B cell (primary cell): ENCODE data around the gene VPS26B. TPM values are rescaled to one million over a fixed set of nuclear protein-coding genes. Genes with fewer than 3 reads are reported as not detected.

Experiments
- ATAC-seq: fragments of 200-7000 bp; cut with Tn5 transposase; one replicate; pipeline ENCODE4 v1.10.0; 2021; ENCODE audit warnings: low read depth, mild to moderate bottlenecking, moderate number of reproducible peaks, moderate library complexity
- CTCF ChIA-PET: fragments of 350-600 bp; sonication (Branson Sonifier 250); formaldehyde crosslinking; loops from one replicate; lab custom pipeline; 2021; ENCODE audit warnings: antibody characterized with exemption, inconsistent platforms; lab: Charles Lee
- POLR2A ChIA-PET: fragments of 350-600 bp; sonication (Branson Sonifier 250); formaldehyde crosslinking; loops from one replicate; lab custom pipeline; 2021; ENCODE audit warnings: antibody characterized with exemption; lab: Charles Lee
- DNase-seq: peaks from one replicate; pipeline ENCODE4 v3.0.0; 2013
- H2AFZ ChIP-seq: 2 replicates; pipeline ENCODE4 v1.6.1; 2012; ENCODE audit warnings: mild to moderate bottlenecking, low read depth, low read length; ENCODE audit not compliant: insufficient read depth, poor library complexity, severe bottlenecking
- H3K27ac ChIP-seq, 2 donors: 1 replicate in 1 of 2; 2 replicates in 1 of 2; pipeline ENCODE4 v1.5.1; 2012 to 2013; ENCODE audit warnings: low read length in 2 of 2, mild to moderate bottlenecking in 2 of 2, moderate library complexity in 1 of 2
- H3K27me3 ChIP-seq, 4 experiments: fragments of 200-600 bp in 1 of 4; sonication (generic) in 1 of 4; replicated peaks in 1 of 4; 1 replicate in 2 of 4; 2 replicates in 2 of 4; pipeline versions ENCODE4 v1.6.1 to v1.7.0; 2013 to 2016; ENCODE audit warnings: low read length in 3 of 4, mild to moderate bottlenecking in 2 of 4, mixed read lengths in 1 of 4, moderate library complexity in 1 of 4; ENCODE audit not compliant: insufficient read depth in 4 of 4, control insufficient read depth in 3 of 4; ENCODE audit errors: control extremely low read depth in 1 of 4
- H3K36me3 ChIP-seq, 2 experiments: replicated peaks in 1 of 2; 1 replicate in 1 of 2; 2 replicates in 1 of 2; pipeline versions ENCODE4 v1.6.1 to v1.7.1; 2013; ENCODE audit warnings: low read length in 1 of 2; ENCODE audit not compliant: insufficient read depth in 2 of 2, control insufficient read depth in 1 of 2; ENCODE audit errors: control extremely low read depth in 1 of 2, extremely low read depth in 1 of 2
- H3K4me1 ChIP-seq, 2 donors: fragments of 200-600 bp in 1 of 2; sonication (generic) in 1 of 2; 1 replicate in 1 of 2; 2 replicates in 1 of 2; pipeline versions ENCODE4 v1.5.1 to v1.6.1; 2013 to 2017; ENCODE audit warnings: low read length in 2 of 2; ENCODE audit not compliant: control insufficient read depth in 2 of 2, insufficient read depth in 2 of 2
- H3K4me2 ChIP-seq: replicated peaks from 2 replicates; pipeline ENCODE3; 2012; ENCODE audit warnings: mild to moderate bottlenecking, low read depth, low read length; ENCODE audit not compliant: poor library complexity, severe bottlenecking
- H3K4me3 ChIP-seq, 5 experiments: fragments of 200-600 bp in 1 of 5; sonication (generic) in 1 of 5; 1 replicate in 3 of 5; 2 replicates in 2 of 5; pipeline versions ENCODE4 v1.5.1 to v1.7.0; 2011 to 2016; ENCODE audit warnings: low read length in 4 of 5, mild to moderate bottlenecking in 4 of 5, low read depth in 2 of 5, control low read depth in 1 of 5, moderate library complexity in 1 of 5; ENCODE audit not compliant: insufficient read depth in 1 of 5; ENCODE audit errors: control extremely low read depth in 1 of 5, extremely low read depth in 1 of 5
- H3K79me2 ChIP-seq: fragments of 200-600 bp; sonication (generic); one replicate; pipeline ENCODE4 v1.6.0; 2016; ENCODE audit warnings: low read length; ENCODE audit not compliant: control insufficient read depth, insufficient read depth
- H3K9ac ChIP-seq: fragments of 200-600 bp; sonication (generic); 2 replicates; pipeline ENCODE4 v1.6.1; 2017; ENCODE audit warnings: mild to moderate bottlenecking, low read length, moderate library complexity
- H3K9me3 ChIP-seq, 3 donors: one replicate each; pipeline versions ENCODE4 v1.6.1 to v1.7.1; 2013; ENCODE audit warnings: low read length in 2 of 3; ENCODE audit not compliant: control insufficient read depth in 2 of 3, insufficient read depth in 1 of 3; ENCODE audit errors: control extremely low read depth in 1 of 3
- H4K20me1 ChIP-seq: 2 replicates; pipeline ENCODE4 v1.6.0; 2012; ENCODE audit warnings: mild to moderate bottlenecking, low read length; ENCODE audit not compliant: insufficient read depth, control insufficient read depth, poor library complexity, severe bottlenecking
- H3K27ac Mint-ChIP-seq: one replicate; pipeline ENCODE4 v1.8.0; 2021; ENCODE audit warnings: mixed read lengths
- H3K27me3 Mint-ChIP-seq: one replicate; pipeline ENCODE4 v1.8.0; 2021; ENCODE audit warnings: mixed read lengths
- H3K4me1 Mint-ChIP-seq: one replicate; pipeline ENCODE4 v1.8.0; 2021; ENCODE audit warnings: mixed read lengths
- H3K4me3 Mint-ChIP-seq: one replicate; pipeline ENCODE4 v1.8.0; 2021; ENCODE audit warnings: mixed read lengths
- H3K9me3 Mint-ChIP-seq: one replicate; pipeline ENCODE4 v1.8.0; 2022; ENCODE audit warnings: mixed read lengths; ENCODE audit not compliant: insufficient read depth
- CTCF ChIP-seq: fragments of 200-600 bp; IDR thresholded peaks from one replicate; pipeline ENCODE4 v1.8.0; 2022; ENCODE audit warnings: antibody characterized with exemption, mild to moderate bottlenecking
- EZH2 ChIP-seq: IDR thresholded peaks from 2 replicates; pipeline ENCODE4 v1.6.1; 2012; ENCODE audit warnings: borderline replicate concordance, low read depth, mild to moderate bottlenecking, moderate library complexity, low read length; ENCODE audit not compliant: insufficient read depth, poor library complexity, severe bottlenecking
- WGBS: methylation state at CpG from one replicate; pipeline ENCODE4 v1.1.5; 2013; ENCODE audit warnings: missing lambda C conversion rate; ENCODE audit not compliant: insufficient coverage; 5-methylcytosine and 5-hydroxymethylcytosine counted together
- intact Hi-C: fragments of 100-400 bp; cut with micrococcal nuclease; formaldehyde crosslinking; loops from one replicate; pipeline ENCODE4 v1.10.0; 2022
- polyA plus RNA-seq: library from polyadenylated mRNA; depleted of rRNA; stranded (reverse); fragments of >200 nt; gene quantifications from 2 replicates; pipeline ENCODE4 v1.2.3, GENCODE V29; 2012
- total RNA-seq, 2 donors: library from RNA; stranded (reverse); fragments of 120-200 nt in 1 of 2; gene quantifications; 1 replicate in 1 of 2; 2 replicates in 1 of 2; pipeline versions ENCODE4 v1.2.3 to v1.2.4, GENCODE V29; 2013 to 2022

Gene VPS26B
- total and polyA plus RNA-seq, 2 donors (not counting 1 experiment from before 2014, with no cell fraction given): 14.7 to 38.5 TPM

- Histone ChIP-seq H2AFZ (no peak overlapping the region), H4K20me1 (no peaks in the 10 kb centered on the region), H3K27me3 (no peaks in the 10 kb centered on the region), H3K4me2 (no peak overlapping the region), H3K9me3 (no peaks in the 10 kb centered on the region), H3K27ac (no peak overlapping the region), H3K4me3 (no peak overlapping the region), H3K9ac (no peak overlapping the region), H3K4me1 (no peaks in the 10 kb centered on the region), H3K79me2 (peaks cover 1% of the 10 kb centered on the region), H3K36me3 (peaks cover 4 to 56% of the 10 kb centered on the region in 2 experiments)
- TF ChIP-seq EZH2 (no peak), CTCF (no peak)
- 100% methylated on average over 3 of the region's 9 CpGs for WGBS
- no peak for ATAC-seq
- H3K4me1 Mint-ChIP-seq: no peaks in the 10 kb centered on the region
- no peak overlapping the region for H3K4me3 Mint-ChIP-seq
- no peaks in the 10 kb centered on the region for H3K9me3 Mint-ChIP-seq
- ChIA-PET CTCF (interaction anchor here (0.7 to 7.9 kb wide), 3 partner anchors 37 to 156 kb away, joined by 3 to 131 read pairs (median 3); no protein-coding TSS in a partner anchor), POLR2A (no interaction called here)
- H3K27ac Mint-ChIP-seq: no peak overlapping the region
- intact Hi-C loops: loop anchor here (2.0 kb wide), 2 partner anchors 19 to 47 kb away; partner anchors contain the start of genes ACAD8, THYN1 and VPS26B
- no peaks in the 10 kb centered on the region for H3K27me3 Mint-ChIP-seq
- no peak for DNase-seq
Observed at GRCh38 chr11:134205729-134206128, 18.7 kb upstream of the VPS26B start.

GRCh38 chr11:134206185-134206584 lies 18.3 kb upstream of the VPS26B start:
- Histone ChIP-seq H3K27me3 (no peaks in the 10 kb centered on the region), H2AFZ (no peak overlapping the region), H3K4me1 (no peaks in the 10 kb centered on the region), H3K27ac (no peak overlapping the region), H3K36me3 (peaks cover 4 to 55% of the 10 kb centered on the region in 2 experiments), H3K9me3 (no peaks in the 10 kb centered on the region), H4K20me1 (no peaks in the 10 kb centered on the region), H3K4me2 (no peak overlapping the region), H3K9ac (no peak overlapping the region), H3K79me2 (peaks cover 5% of the 10 kb centered on the region), H3K4me3 (no peak overlapping the region)
- H3K27ac Mint-ChIP-seq: no peak overlapping the region
- DNase-seq: no peak
- 100% methylated on average over 1 of the region's 5 CpGs for WGBS
- TF ChIP-seq EZH2 (no peak), CTCF (no peak)
- no peaks in the 10 kb centered on the region for H3K4me1 Mint-ChIP-seq
- ATAC-seq: no peak
- POLR2A ChIA-PET: no interaction called here
- no peak overlapping the region for H3K4me3 Mint-ChIP-seq
- no peaks in the 10 kb centered on the region for H3K9me3 Mint-ChIP-seq
- no peaks in the 10 kb centered on the region for H3K27me3 Mint-ChIP-seq
- intact Hi-C loops: loop anchor here (2.0 kb wide), 2 partner anchors 19 to 47 kb away; partner anchors contain the start of genes ACAD8, THYN1 and VPS26B
- CTCF ChIA-PET: interaction anchor here (0.7 to 7.9 kb wide), 4 partner anchors 25 to 45 kb away, joined by 3 to 131 read pairs (median 6); no protein-coding TSS in a partner anchor
